Neutrophil (primary cell): ENCODE results near the gene ZNF213.

Source experiments
- H3K27ac ChIP-seq: fragments of 200-600 bp; sonication (generic); 2 replicates; pipeline ENCODE4 v1.5.1; 2016; ENCODE audit warnings: mild to moderate bottlenecking, moderate library complexity
- H3K27me3 ChIP-seq: fragments of 200-600 bp; sonication (generic); 2 replicates; pipeline ENCODE4 v1.6.0; 2016; ENCODE audit warnings: mild to moderate bottlenecking
- H3K36me3 ChIP-seq: fragments of 200-600 bp; sonication (generic); 2 replicates; pipeline ENCODE4 v1.5.1; 2017
- H3K4me1 ChIP-seq, 2 experiments: fragments of 200-600 bp in 1 of 2; sonication (generic) in 1 of 2; 1 replicate in 1 of 2; 2 replicates in 1 of 2; pipeline versions ENCODE4 v1.5.1 to v1.6.1; 2013 to 2016; ENCODE audit warnings: low read depth in 1 of 2, low read length in 1 of 2, mild to moderate bottlenecking in 1 of 2, moderate library complexity in 1 of 2; ENCODE audit not compliant: control insufficient read depth in 1 of 2, insufficient read depth in 1 of 2
- H3K4me3 ChIP-seq, 2 experiments: fragments of 200-600 bp in 1 of 2; sonication (generic) in 1 of 2; 1 replicate in 1 of 2; 2 replicates in 1 of 2; pipeline ENCODE4 v1.5.1; 2013 to 2016; ENCODE audit warnings: low read depth in 1 of 2, low read length in 1 of 2, mild to moderate bottlenecking in 1 of 2, moderate library complexity in 1 of 2
- H3K9me3 ChIP-seq: fragments of 200-600 bp; sonication (generic); 2 replicates; pipeline ENCODE4 v1.5.1; 2016
- TF ChIP-seq, protein P1 (sequence below): fragments of 200-600 bp; sonication (generic); IDR thresholded peaks from 2 replicates; pipeline ENCODE4 v1.5.1; 2016; ENCODE audit warnings: antibody characterized with exemption

ZNF213 gene

DNA sequence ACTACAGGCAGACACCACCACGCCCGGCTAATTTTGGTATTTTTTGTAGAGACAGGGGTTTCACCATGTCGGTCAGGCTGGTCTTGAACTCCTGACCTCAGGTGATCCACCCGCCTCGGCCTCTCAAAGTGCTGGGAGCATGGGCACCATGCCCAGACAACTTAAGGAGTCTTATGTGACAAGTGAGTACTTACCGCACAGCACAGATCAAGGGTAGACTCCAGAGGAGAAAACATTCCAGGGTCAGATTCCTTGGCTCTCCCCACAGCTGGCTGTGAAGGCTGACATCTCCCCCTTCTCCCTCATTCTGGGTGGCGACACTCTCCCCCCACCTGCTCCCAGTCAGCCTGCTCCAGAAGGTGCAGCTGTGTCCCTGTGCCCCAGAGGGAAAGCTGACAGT lies 46.4 kb upstream of the ZNF213 start:
- Histone ChIP-seq H3K9me3 (no peaks in the 10 kb centered on the region), H3K4me1 (peaks cover 39 to 48% of the 10 kb centered on the region in 2 experiments), H3K27ac (no peak overlapping the region), H3K4me3 (no peak overlapping the region), H3K36me3 (no peaks in the 10 kb centered on the region), H3K27me3 (no peaks in the 10 kb centered on the region)
- TF ChIP-seq, protein P1, sequence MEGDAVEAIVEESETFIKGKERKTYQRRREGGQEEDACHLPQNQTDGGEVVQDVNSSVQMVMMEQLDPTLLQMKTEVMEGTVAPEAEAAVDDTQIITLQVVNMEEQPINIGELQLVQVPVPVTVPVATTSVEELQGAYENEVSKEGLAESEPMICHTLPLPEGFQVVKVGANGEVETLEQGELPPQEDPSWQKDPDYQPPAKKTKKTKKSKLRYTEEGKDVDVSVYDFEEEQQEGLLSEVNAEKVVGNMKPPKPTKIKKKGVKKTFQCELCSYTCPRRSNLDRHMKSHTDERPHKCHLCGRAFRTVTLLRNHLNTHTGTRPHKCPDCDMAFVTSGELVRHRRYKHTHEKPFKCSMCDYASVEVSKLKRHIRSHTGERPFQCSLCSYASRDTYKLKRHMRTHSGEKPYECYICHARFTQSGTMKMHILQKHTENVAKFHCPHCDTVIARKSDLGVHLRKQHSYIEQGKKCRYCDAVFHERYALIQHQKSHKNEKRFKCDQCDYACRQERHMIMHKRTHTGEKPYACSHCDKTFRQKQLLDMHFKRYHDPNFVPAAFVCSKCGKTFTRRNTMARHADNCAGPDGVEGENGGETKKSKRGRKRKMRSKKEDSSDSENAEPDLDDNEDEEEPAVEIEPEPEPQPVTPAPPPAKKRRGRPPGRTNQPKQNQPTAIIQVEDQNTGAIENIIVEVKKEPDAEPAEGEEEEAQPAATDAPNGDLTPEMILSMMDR: no peak

DNA sequence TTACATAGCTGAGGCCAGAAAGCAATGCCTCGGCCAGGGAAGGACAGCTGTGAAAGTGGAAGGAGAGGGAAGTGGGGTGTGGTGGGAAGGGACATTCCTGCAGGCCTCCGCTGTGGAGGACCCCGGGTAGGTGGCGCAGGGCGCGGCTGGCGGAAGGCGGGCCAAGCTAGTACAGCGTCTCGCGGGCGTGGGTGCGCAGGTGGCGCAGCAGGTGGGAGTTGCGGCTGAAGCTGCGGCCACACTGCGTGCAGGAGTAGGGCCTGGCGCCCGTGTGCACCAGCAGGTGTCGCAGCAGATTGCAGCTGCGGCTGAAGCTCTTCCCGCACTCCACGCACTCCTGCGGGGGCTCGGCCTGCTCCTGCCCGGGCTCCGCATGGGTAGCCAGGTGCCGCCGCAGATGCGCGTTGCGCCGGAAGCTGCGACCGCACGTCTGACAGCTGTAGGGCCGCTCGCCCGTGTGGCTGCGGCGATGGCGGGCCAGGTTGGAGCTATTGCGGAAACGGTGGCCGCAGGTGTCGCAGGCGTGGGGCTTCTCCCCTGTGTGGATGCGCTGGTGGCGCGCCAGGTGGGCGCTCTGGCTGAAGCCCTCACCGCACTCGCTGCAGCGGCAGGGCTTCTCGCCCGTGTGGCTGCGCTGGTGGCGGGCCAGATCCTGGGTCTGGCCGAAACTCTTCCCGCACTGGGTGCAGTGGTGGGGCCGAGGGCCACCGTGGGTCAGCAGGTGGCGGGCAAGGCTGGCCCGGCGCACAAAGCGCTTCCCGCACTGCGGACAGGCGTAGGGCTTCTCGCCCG lies 45.7 kb upstream of the ZNF213 start:
- H3K27me3 ChIP-seq: no peaks in the 10 kb centered on the region
- H3K4me1 ChIP-seq: peaks cover 39 to 48% of the 10 kb centered on the region in 2 experiments
- H3K27ac ChIP-seq: no peak overlapping the region
- H3K36me3 ChIP-seq: no peaks in the 10 kb centered on the region
- no peak overlapping the region for H3K4me3 ChIP-seq
- H3K9me3 ChIP-seq: no peaks in the 10 kb centered on the region
- TF ChIP-seq, protein P1: no peak

DNA sequence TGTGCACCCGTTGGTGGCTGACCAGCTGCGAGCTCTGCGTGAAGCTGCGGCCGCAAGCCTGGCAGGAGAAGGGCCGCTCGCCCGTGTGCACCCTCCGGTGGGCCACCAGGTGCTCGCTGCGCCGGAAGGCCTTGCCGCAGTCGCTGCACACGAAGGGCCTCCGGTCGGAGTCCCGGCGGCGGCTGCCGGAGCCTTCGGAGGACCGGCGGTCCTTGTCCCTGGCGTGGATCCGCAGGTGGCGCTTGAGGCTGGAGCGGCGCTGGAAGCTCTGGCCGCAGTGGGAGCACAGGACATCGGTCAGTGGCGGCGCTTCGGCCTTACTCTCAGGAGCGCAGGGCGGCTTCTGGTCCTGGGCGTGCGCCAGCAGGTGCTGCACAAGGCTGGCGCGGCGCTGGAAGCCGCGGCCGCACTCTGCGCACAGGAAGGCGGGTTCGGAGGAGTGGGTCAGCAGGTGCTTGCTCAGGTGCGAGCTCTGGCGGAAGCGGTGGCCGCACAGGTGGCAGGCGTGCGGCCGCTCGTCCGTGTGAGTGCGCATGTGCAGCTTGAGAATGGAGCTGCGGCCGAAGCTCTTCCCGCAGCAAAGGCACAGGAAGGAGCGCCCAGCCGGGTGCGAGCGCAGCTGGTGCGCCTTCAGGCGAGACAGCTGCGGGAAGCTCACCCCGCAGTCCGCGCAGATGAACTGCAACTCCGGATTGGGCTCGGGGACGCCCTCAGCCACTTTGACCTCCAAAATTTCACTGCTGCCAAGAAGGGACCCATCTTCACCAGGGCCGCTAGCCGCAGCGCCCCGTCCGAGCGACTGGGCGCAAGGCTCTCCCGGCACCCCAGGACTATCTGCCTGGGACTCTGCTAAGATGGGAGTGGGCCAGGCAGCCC lies 44.9 kb upstream of the ZNF213 start:
- H3K4me3 ChIP-seq: no peak overlapping the region
- no peaks in the 10 kb centered on the region for H3K36me3 ChIP-seq
- no peaks in the 10 kb centered on the region for H3K27me3 ChIP-seq
- H3K27ac ChIP-seq: no peak overlapping the region
- H3K4me1 ChIP-seq: peaks cover 34 to 49% of the 10 kb centered on the region in 2 experiments
- no peaks in the 10 kb centered on the region for H3K9me3 ChIP-seq
- TF ChIP-seq, protein P1: no peak

DNA sequence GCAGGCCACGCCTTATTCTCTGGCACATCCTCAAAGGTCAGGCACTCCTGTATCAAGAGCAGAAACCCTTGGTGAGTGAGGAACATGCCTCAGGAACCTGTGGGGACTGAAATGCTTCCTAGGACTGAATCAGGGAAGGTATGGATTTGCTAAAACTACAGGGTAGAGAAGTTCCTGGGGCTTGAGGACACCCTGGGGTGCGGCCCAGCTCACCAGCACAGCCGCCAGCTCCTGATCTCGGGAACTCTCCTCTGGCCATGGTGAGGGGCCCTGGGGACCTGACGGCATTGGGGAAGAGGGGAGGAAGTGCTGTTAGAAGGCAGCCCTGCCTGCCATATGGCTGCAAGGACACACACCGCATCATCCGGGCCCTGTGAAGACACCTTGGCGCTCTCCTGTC lies 43.3 kb upstream of the ZNF213 start:
- no peaks in the 10 kb centered on the region for H3K9me3 ChIP-seq
- peaks cover 32 to 49% of the 10 kb centered on the region in 2 experiments for H3K4me1 ChIP-seq
- no peak overlapping the region for H3K4me3 ChIP-seq
- no peaks in the 10 kb centered on the region for H3K27me3 ChIP-seq
- no peak overlapping the region for H3K27ac ChIP-seq
- H3K36me3 ChIP-seq: no peaks in the 10 kb centered on the region
- TF ChIP-seq, protein P1: no peak

DNA sequence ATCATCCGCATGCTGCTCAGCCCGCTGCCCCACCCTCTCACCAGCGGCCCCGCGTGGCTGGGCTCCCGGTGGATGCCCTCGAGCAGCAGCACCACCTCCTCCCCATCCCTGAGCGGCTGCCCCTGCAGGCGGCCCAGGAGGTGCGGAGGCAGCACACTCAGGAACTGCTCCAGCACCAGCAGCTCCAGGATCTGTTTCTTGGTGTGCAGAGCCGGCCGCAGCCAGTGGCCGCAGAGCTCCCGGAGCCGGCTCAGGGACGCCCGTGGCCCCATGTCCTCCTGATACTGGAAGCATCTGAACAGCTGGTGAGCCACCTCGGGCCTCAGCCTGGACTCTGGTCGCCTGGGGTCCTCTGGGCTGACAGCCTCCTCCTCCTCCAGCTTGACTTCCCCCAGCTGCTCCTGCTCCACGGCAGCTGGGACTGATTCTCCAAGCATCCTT lies 42.3 kb upstream of the ZNF213 start:
- Histone ChIP-seq H3K4me3 (no peak overlapping the region), H3K27ac (no peak overlapping the region), H3K27me3 (no peaks in the 10 kb centered on the region), H3K9me3 (no peaks in the 10 kb centered on the region), H3K4me1 (peaks cover 32 to 49% of the 10 kb centered on the region in 2 experiments), H3K36me3 (no peaks in the 10 kb centered on the region)
- TF ChIP-seq, protein P1: no peak
